ENCODE measurements around the gene NKAPD1.

- TF ChIP-seq CTCF (conservative IDR thresholded peaks at IDR 0.05 in 1 of 2, IDR thresholded peaks at IDR 0.05 in 1 of 2; ENCODE audit: low read depth in 1 of 2, low read length in 2 of 2), result no peak
- TF ChIP-seq EZH2 (IDR thresholded peaks at IDR 0.05; ENCODE audit: low read length, missing control alignments), result no peak
Measured at GRCh38 chr11:112050721-112051120, 23.4 kb upstream of the NKAPD1 start.

Measured in fibroblast of lung (primary cell).